Cardiac muscle cell (in vitro differentiated cells and primary cell): ENCODE results near the gene DCAF15. TPM values are rescaled to one million over a fixed set of nuclear protein-coding genes. Genes with fewer than 3 reads are reported as not detected.

Source experiments
- DNase-seq, 2 donors: peaks; one replicate each; pipeline versions ENCODE4 v3.0.0 to v3.0.0-alpha.2; 2010 to 2017; ENCODE audit warnings: low read depth in 1 of 2, low spot score in 1 of 2
- H3K27ac ChIP-seq: fragments of 200-600 bp; sonication (generic); 2 replicates; pipeline ENCODE4 v1.5.1; 2016
- H3K27me3 ChIP-seq: fragments of 200-600 bp; sonication (generic); 2 replicates; pipeline ENCODE4 v1.6.0; 2016; ENCODE audit warnings: control low read depth
- H3K36me3 ChIP-seq: fragments of 200-600 bp; sonication (generic); 2 replicates; pipeline ENCODE4 v1.5.1; 2016; ENCODE audit warnings: control low read depth
- H3K4me1 ChIP-seq: fragments of 200-600 bp; sonication (generic); 2 replicates; pipeline ENCODE4 v1.8.1; 2017; ENCODE audit warnings: low read depth, mild to moderate bottlenecking, mixed run types
- H3K4me3 ChIP-seq: fragments of 200-600 bp; sonication (generic); 2 replicates; pipeline ENCODE4 v1.5.1; 2016; ENCODE audit warnings: mild to moderate bottlenecking
- H3K9me3 ChIP-seq: fragments of 200-600 bp; sonication (generic); 2 replicates; pipeline ENCODE4 v1.5.1; 2017; ENCODE audit warnings: low read depth, mild to moderate bottlenecking, control low read depth
- polyA plus RNA-seq: library from polyadenylated mRNA; unstranded; fragments of >200 nt; fragmentation: Nextera tagmentation; extraction: Ambion mirVana; gene quantifications from 2 replicates; pipeline ENCODE4 v1.2.1, GENCODE V29; 2016
- total RNA-seq: library from RNA; depleted of rRNA; stranded (reverse); fragments of >200 nt; gene quantifications from 2 replicates; pipeline ENCODE4 v1.2.3, GENCODE V29; 2016
- TF ChIP-seq, protein P1 (sequence below): IDR thresholded peaks from 2 replicates; pipeline ENCODE4 v1.5.1; 2012; ENCODE audit warnings: low read depth, mild to moderate bottlenecking, low read length

Gene DCAF15
- total and polyA plus RNA-seq, 2 experiments from 2014 or later, result 33.3 to 44.6 TPM

DNA sequence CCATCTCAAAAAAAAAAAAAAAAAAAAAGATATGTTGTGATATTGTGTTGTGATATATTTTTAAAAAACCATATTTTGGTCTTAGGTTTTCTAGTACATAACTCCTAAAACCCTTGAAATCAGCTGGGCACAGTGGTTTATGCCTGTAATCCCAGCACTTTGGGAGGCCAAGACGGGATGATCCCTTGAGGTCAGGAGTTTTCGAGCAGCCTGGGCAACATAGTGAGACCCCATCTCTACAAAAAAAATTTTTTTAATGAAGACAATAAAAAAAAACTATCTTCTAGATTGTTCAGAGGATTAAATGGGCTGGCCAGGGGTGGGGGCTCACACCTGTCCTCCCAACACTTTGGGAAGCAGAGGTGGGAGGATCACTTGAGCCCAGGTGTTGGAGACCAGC, 1.3 kb upstream of the DCAF15 start:
- Histone ChIP-seq H3K4me1 (no peaks in the 10 kb centered on the region), H3K27me3 (no peaks in the 10 kb centered on the region), H3K27ac (no peak overlapping the region), H3K4me3 (no peak overlapping the region), H3K9me3 (no peaks in the 10 kb centered on the region), H3K36me3 (peaks cover 5% of the 10 kb centered on the region)
- no peak for DNase-seq
- TF ChIP-seq, protein P1, sequence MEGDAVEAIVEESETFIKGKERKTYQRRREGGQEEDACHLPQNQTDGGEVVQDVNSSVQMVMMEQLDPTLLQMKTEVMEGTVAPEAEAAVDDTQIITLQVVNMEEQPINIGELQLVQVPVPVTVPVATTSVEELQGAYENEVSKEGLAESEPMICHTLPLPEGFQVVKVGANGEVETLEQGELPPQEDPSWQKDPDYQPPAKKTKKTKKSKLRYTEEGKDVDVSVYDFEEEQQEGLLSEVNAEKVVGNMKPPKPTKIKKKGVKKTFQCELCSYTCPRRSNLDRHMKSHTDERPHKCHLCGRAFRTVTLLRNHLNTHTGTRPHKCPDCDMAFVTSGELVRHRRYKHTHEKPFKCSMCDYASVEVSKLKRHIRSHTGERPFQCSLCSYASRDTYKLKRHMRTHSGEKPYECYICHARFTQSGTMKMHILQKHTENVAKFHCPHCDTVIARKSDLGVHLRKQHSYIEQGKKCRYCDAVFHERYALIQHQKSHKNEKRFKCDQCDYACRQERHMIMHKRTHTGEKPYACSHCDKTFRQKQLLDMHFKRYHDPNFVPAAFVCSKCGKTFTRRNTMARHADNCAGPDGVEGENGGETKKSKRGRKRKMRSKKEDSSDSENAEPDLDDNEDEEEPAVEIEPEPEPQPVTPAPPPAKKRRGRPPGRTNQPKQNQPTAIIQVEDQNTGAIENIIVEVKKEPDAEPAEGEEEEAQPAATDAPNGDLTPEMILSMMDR, result no peak

DNA sequence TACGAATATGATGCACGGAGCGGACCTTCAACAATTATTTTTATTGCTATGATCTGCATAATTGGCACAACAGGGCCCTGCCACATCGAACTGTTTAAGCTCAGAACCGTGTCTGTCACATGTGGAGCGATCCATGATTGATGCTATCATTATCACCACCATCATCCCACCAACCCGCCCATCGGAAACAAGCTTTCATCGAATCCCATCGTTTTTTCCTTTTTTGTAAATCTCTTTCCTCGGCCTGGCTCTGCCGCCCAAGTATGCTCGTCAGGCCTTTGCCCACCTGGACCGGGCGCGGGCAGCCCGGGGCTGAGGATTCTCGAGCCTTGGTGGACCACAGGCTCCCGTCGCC, 533 bp upstream of the DCAF15 start:
- no peak for DNase-seq
- Histone ChIP-seq H3K27ac (no peak overlapping the region), H3K27me3 (no peaks in the 10 kb centered on the region), H3K36me3 (peaks cover 12% of the 10 kb centered on the region), H3K9me3 (no peaks in the 10 kb centered on the region), H3K4me1 (no peaks in the 10 kb centered on the region), H3K4me3 (no peak overlapping the region)
- TF ChIP-seq, protein P1, result no peak

DNA sequence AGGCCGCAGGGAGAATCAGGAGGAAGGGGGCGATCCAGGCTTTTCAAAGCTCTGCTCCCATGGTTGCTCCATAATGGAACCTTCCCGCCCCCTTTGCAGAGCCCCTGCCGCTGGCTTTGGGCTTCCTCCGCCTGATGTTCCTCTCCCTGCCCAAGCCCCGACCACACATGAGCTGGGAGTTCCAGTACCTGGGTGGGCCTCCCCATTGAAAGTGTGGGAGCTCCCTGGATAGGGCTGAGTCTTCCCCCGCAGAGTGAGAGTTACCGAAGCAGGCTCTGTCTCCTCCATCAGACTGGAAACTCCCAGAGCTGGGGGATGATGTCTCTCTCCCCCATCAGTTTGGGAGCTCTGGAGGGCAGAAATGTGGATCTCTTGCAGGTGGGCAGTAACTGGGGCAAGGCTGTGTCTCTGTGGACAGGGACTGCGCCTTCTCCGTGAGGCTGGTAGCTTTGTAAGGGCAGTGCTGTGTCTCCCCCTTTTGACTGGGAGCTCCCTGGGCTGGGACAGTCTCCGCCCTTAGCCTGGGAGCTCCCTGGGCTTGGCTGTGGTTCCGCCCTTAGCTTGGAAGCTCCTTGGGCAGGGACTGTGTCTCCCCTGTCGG, 722 bp downstream of the DCAF15 start:
- no peak overlapping the region for H3K27ac ChIP-seq
- TF ChIP-seq, protein P1, result peak; percentile 25
- no peaks in the 10 kb centered on the region for H3K27me3 ChIP-seq
- H3K4me1 ChIP-seq, result no peaks in the 10 kb centered on the region
- peak overlapping the region; percentile 84 for H3K4me3 ChIP-seq
- peaks cover 16% of the 10 kb centered on the region for H3K36me3 ChIP-seq
- no peaks in the 10 kb centered on the region for H3K9me3 ChIP-seq
- peak in 1 of 2 donors; percentile 59 for DNase-seq

DNA sequence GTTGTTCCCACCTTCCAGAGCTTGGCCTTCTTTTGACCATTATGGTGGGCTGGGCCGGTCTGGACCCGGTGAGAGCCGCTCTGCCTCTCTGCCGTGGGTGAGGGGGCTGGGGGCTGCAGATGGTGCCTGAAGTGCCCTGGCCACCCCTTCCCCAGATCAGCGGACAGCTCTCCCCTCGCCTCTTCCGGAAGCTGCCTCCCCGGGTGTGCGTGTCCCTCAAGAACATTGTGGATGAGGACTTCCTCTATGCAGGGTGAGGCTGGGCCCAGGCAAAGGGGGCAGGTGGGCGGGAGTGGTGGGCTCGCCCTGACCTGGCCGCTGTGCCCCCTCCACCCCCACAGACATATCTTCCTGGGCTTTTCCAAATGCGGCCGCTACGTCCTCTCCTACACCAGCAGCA, 1.9 kb downstream of the DCAF15 start:
- no peaks in the 10 kb centered on the region for H3K9me3 ChIP-seq
- H3K36me3 ChIP-seq, result peaks cover 16% of the 10 kb centered on the region
- DNase-seq, result no peak
- TF ChIP-seq, protein P1, result no peak
- H3K27ac ChIP-seq, result no peak overlapping the region
- no peak overlapping the region for H3K4me3 ChIP-seq
- H3K4me1 ChIP-seq, result no peaks in the 10 kb centered on the region
- no peaks in the 10 kb centered on the region for H3K27me3 ChIP-seq

DNA sequence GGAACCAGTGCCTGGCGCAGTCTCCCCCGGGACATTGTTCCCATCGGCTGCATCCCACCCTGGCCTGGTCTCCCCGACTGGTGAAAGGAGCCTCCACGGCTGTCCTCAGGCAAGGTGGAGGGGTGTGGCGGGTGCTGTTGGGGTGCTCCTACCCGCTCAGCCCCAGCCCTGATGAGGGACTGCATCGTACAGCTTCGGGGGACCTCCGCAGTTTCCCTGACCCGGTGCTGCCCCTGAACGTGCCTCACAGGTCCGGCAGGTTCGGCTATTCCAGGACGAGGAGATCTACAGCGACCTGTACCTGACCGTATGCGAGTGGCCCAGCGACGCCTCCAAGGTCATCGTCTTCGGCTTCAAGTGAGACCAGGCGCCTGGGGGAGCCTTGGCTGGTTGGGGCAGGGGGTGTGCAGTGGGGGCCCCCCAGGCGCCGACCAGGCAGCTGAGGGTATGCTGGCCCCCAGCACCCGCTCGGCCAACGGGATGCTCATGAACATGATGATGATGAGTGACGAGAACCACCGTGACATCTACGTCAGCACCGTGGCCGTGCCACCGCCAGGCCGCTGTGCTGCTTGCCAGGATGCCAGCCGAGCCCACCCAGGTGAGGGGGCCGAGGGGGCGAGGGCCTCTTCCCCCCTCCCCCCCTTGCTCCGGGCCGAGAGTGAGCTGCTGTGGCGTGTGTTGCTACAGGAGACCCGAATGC, 3.5 kb downstream of the DCAF15 start:
- Histone ChIP-seq H3K27me3 (no peaks in the 10 kb centered on the region), H3K36me3 (peaks cover 21% of the 10 kb centered on the region), H3K4me1 (no peaks in the 10 kb centered on the region), H3K9me3 (no peaks in the 10 kb centered on the region), H3K27ac (no peak overlapping the region), H3K4me3 (no peak overlapping the region)
- DNase-seq, result no peak
- TF ChIP-seq, protein P1, result no peak
